Measurements from ENCODE around the gene SLC6A13. TPM values are rescaled to one million over a fixed set of nuclear protein-coding genes. Genes with fewer than 3 reads are reported as not detected.

SLC6A13 gene
- total and polyA plus RNA-seq, 4 donors: 0.23 to 12.0 (median 7.5) TPM

DNA sequence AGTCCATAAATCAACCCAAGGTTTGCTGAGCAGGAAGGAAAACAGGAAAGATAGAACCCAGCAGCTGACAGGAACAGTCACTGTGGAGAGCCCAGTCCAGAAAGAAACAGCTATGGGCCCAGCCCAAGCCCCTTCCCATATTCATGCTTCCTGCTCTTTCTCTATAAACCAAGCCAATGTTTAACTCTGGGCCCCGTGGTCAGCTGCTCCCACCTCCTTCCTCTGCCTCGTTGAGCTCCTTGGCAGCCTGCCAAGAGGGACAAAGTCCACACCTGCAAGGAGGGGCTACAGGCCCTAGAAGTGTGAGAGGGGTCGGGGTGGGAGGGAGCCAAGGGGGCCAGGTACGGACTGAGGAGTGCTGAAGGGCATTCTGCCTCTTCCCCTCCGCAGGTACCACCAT lies 10.0 kb downstream of the SLC6A13 start:
- TF ChIP-seq FOXA1 (IDR thresholded peaks at IDR 0.05): no peak
- TF ChIP-seq FOXA2 (IDR thresholded peaks at IDR 0.05): no peak
- no peak for TF ChIP-seq HNF4G (IDR thresholded peaks at IDR 0.05)
- TF ChIP-seq RXRA (IDR thresholded peaks at IDR 0.05): no peak
- H3K9me3 ChIP-seq (ENCODE audit: control insufficient read depth in 4 of 4, low read length in 3 of 4): no peaks in the 10 kb centered on the region
- no peak overlapping the region for H3K27ac ChIP-seq (ENCODE audit: low read depth in 1 of 2, low read length in 2 of 2)
- H3K36me3 ChIP-seq (ENCODE audit: control insufficient read depth in 4 of 4, insufficient read depth in 3 of 4, low read depth in 1 of 4, low read length in 3 of 4): no peaks in the 10 kb centered on the region
- H3K27me3 ChIP-seq (ENCODE audit: control insufficient read depth in 4 of 4, insufficient read depth in 4 of 4, low read length in 3 of 4): no peaks in the 10 kb centered on the region
- WGBS: 42% methylated on average over 5 of the region's 5 CpGs
- DNase-seq (ENCODE audit: low spot score): peak; percentile 53
- H3K4me3 ChIP-seq (ENCODE audit: low read depth in 1 of 3, low read length in 3 of 3): no peak overlapping the region
- no peak overlapping the region for H3K9ac ChIP-seq (ENCODE audit: low read depth in 1 of 2, low read length in 2 of 2)
- peaks cover 2 to 7% (median 3%) of the 10 kb centered on the region in 4 donors for H3K4me1 ChIP-seq (ENCODE audit: control insufficient read depth in 4 of 4, insufficient read depth in 4 of 4, low read length in 3 of 4)

DNA sequence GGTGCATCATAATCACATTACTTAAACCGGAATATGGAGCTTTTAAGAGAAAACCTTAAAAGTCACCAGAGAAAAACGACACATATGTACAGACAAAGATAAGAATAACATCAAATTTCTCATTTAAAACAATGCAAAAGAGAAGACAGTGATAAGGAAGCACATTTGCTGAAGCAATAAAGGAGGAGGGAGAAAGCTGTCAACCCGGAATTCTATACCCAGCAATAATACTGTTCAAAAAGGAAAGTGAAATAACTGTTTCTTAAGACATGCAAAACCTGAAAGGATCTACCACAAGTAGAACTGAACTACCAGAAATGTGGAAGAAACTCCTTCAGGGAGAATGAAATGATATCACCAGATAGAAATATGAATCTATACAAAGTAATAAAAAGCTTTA lies 15.4 kb downstream of the SLC6A13 start:
- TF ChIP-seq RAD21 (IDR thresholded peaks at IDR 0.05) (no peak), YY1 (IDR thresholded peaks at IDR 0.05) (no peak), HNF4G (IDR thresholded peaks at IDR 0.05) (no peak), JUND (IDR thresholded peaks at IDR 0.05) (no peak), FOXA2 (IDR thresholded peaks at IDR 0.05) (no peak), FOXA1 (IDR thresholded peaks at IDR 0.05) (no peak), RXRA (IDR thresholded peaks at IDR 0.05) (no peak), NR2F2 (IDR thresholded peaks at IDR 0.05) (no peak), GABPA (IDR thresholded peaks at IDR 0.05 in 1 of 2, conservative IDR thresholded peaks at IDR 0.05 in 1 of 2) (no peak)
- TF ChIP-seq, protein P1, sequence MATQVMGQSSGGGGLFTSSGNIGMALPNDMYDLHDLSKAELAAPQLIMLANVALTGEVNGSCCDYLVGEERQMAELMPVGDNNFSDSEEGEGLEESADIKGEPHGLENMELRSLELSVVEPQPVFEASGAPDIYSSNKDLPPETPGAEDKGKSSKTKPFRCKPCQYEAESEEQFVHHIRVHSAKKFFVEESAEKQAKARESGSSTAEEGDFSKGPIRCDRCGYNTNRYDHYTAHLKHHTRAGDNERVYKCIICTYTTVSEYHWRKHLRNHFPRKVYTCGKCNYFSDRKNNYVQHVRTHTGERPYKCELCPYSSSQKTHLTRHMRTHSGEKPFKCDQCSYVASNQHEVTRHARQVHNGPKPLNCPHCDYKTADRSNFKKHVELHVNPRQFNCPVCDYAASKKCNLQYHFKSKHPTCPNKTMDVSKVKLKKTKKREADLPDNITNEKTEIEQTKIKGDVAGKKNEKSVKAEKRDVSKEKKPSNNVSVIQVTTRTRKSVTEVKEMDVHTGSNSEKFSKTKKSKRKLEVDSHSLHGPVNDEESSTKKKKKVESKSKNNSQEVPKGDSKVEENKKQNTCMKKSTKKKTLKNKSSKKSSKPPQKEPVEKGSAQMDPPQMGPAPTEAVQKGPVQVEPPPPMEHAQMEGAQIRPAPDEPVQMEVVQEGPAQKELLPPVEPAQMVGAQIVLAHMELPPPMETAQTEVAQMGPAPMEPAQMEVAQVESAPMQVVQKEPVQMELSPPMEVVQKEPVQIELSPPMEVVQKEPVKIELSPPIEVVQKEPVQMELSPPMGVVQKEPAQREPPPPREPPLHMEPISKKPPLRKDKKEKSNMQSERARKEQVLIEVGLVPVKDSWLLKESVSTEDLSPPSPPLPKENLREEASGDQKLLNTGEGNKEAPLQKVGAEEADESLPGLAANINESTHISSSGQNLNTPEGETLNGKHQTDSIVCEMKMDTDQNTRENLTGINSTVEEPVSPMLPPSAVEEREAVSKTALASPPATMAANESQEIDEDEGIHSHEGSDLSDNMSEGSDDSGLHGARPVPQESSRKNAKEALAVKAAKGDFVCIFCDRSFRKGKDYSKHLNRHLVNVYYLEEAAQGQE (IDR thresholded peaks at IDR 0.05): no peak
- TF ChIP-seq, protein P2, sequence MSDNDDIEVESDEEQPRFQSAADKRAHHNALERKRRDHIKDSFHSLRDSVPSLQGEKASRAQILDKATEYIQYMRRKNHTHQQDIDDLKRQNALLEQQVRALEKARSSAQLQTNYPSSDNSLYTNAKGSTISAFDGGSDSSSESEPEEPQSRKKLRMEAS (IDR thresholded peaks at IDR 0.05): no peak
- TF ChIP-seq, protein P3, sequence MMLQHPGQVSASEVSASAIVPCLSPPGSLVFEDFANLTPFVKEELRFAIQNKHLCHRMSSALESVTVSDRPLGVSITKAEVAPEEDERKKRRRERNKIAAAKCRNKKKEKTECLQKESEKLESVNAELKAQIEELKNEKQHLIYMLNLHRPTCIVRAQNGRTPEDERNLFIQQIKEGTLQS (IDR thresholded peaks at IDR 0.05): no peak
- Histone ChIP-seq H3K27ac (ENCODE audit: low read depth in 1 of 2, low read length in 2 of 2) (no peak overlapping the region), H3K4me1 (ENCODE audit: control insufficient read depth in 4 of 4, insufficient read depth in 4 of 4, low read length in 3 of 4) (no peaks in the 10 kb centered on the region), H3K9ac (ENCODE audit: low read depth in 1 of 2, low read length in 2 of 2) (no peak overlapping the region), H3K36me3 (ENCODE audit: control insufficient read depth in 4 of 4, insufficient read depth in 3 of 4, low read depth in 1 of 4, low read length in 3 of 4) (no peaks in the 10 kb centered on the region), H3K27me3 (ENCODE audit: control insufficient read depth in 4 of 4, insufficient read depth in 4 of 4, low read length in 3 of 4) (no peaks in the 10 kb centered on the region), H3K4me3 (ENCODE audit: low read depth in 1 of 3, low read length in 3 of 3) (no peak overlapping the region), H3K9me3 (ENCODE audit: control insufficient read depth in 4 of 4, low read length in 3 of 4) (peaks cover 0 to 3% (median 1%) of the 10 kb centered on the region in 4 donors)
- DNase-seq (ENCODE audit: low spot score): no peak
- 85% methylated on average over 3 of the region's 3 CpGs for WGBS

DNA sequence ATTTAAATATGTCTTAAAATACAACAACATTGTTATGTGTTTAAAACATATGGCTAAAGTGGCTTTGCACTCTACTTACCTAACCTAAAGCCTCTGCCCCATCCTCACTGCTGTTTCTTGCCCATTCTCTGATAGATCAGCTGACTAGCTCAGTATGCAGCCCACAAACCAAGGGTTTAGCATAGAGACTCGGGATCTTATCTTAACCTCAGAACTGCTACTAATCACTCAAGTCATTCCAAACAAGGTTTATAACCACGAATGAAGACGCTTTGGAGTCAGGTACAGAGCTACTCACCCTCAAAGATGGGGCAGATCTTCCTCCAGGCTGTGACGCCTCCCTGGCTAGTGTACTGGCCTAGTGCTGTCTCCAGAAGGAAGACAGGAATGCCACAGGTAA lies 19.3 kb downstream of the SLC6A13 start:
- peaks cover 0 to 5% (median 3%) of the 10 kb centered on the region in 4 donors for H3K4me1 ChIP-seq (ENCODE audit: control insufficient read depth in 4 of 4, insufficient read depth in 4 of 4, low read length in 3 of 4)
- H3K9ac ChIP-seq (ENCODE audit: low read depth in 1 of 2, low read length in 2 of 2): no peak overlapping the region
- H3K36me3 ChIP-seq (ENCODE audit: control insufficient read depth in 4 of 4, insufficient read depth in 3 of 4, low read depth in 1 of 4, low read length in 3 of 4): no peaks in the 10 kb centered on the region
- no peak for DNase-seq (ENCODE audit: low spot score)
- H3K4me3 ChIP-seq (ENCODE audit: low read depth in 1 of 3, low read length in 3 of 3): no peak overlapping the region
- no peak for TF ChIP-seq HNF4A (conservative IDR thresholded peaks at IDR 0.05)
- TF ChIP-seq RXRA (IDR thresholded peaks at IDR 0.05): no peak
- TF ChIP-seq GABPA (IDR thresholded peaks at IDR 0.05 in 1 of 2, conservative IDR thresholded peaks at IDR 0.05 in 1 of 2): no peak
- TF ChIP-seq EGR1 (IDR thresholded peaks at IDR 0.05; ENCODE audit: low read depth in 2 of 2): no peak
- no peak for TF ChIP-seq RAD21 (IDR thresholded peaks at IDR 0.05)
- no peak for TF ChIP-seq HNF4G (IDR thresholded peaks at IDR 0.05)
- H3K27me3 ChIP-seq (ENCODE audit: control insufficient read depth in 4 of 4, insufficient read depth in 4 of 4, low read length in 3 of 4): no peaks in the 10 kb centered on the region
- peaks cover 0 to 3% (median 1%) of the 10 kb centered on the region in 4 donors for H3K9me3 ChIP-seq (ENCODE audit: control insufficient read depth in 4 of 4, low read length in 3 of 4)
- H3K27ac ChIP-seq (ENCODE audit: low read depth in 1 of 2, low read length in 2 of 2): no peak overlapping the region
- 76% methylated on average over 4 of the region's 4 CpGs for WGBS

Data from liver (tissue), 9 donors.